ENCODE measurements around the gene ABTB2.
"Not testable (repeated sequence)": the region's sequence is repeated elsewhere in the genome, so short reads cannot be mapped to it uniquely, and the experiment has no call there.

The ABTB2 gene

GRCh38 chr11:34249439-34249838 lies 108.4 kb downstream of the ABTB2 start:
- ChIA-PET CTCF (interaction anchor here (0.8 to 1.2 kb wide), 2 partner anchors 75 to 107 kb away, joined by 3 to 4 read pairs; no protein-coding TSS in a partner anchor), POLR2A (no interaction called here)
- DNase-seq (ENCODE audit: extremely low spot score), result no peak
- TF ChIP-seq ZNF384 (IDR thresholded peaks at IDR 0.05) (no peak), FOXM1 (IDR thresholded peaks at IDR 0.05; ENCODE audit: borderline replicate concordance) (no peak), HDGF (IDR thresholded peaks at IDR 0.05; ENCODE audit: borderline replicate concordance) (no peak), TARDBP (IDR thresholded peaks at IDR 0.05) (no peak), CTBP1 (IDR thresholded peaks at IDR 0.05; ENCODE audit: borderline replicate concordance) (no peak), FOXA1 (IDR thresholded peaks at IDR 0.05) (no peak), PKNOX1 (IDR thresholded peaks at IDR 0.05) (no peak), NFRKB (IDR thresholded peaks at IDR 0.05) (no peak), BHLHE40 (IDR thresholded peaks at IDR 0.05; ENCODE audit: borderline replicate concordance) (no peak), ARNT (IDR thresholded peaks at IDR 0.05) (no peak), LEF1 (IDR thresholded peaks at IDR 0.05; ENCODE audit: borderline replicate concordance) (no peak), ELF4 (IDR thresholded peaks at IDR 0.05) (no peak), SP1 (IDR thresholded peaks at IDR 0.05) (no peak), FOXK2 (IDR thresholded peaks at IDR 0.05) (no peak), L3MBTL2 (conservative IDR thresholded peaks at IDR 0.05) (no peak), SUZ12 (IDR thresholded peaks at IDR 0.05) (no peak)

DNA sequence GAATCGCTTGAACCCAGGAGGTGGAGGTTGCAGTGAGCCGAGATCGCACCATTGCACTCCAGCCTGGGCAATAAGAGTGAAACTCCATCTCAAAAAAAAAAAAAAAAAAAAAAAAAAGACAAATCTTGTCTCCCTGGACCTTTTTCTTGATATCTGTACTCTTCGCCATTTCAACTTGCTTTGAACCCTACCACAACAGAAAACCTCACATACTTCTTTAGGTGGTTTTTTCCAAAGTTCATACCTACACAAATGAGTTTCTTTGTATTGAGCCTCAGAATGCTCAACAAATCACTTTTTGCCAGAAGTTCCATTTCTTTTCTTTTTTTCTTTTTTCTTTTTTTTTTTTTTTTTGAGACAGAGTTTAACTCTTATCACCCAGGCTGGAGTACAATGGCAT lies 111.3 kb downstream of the ABTB2 start:
- CTCF ChIA-PET; DNase-seq (ENCODE audit: extremely low spot score); POLR2A ChIA-PET: not testable (repeated sequence)

DNA sequence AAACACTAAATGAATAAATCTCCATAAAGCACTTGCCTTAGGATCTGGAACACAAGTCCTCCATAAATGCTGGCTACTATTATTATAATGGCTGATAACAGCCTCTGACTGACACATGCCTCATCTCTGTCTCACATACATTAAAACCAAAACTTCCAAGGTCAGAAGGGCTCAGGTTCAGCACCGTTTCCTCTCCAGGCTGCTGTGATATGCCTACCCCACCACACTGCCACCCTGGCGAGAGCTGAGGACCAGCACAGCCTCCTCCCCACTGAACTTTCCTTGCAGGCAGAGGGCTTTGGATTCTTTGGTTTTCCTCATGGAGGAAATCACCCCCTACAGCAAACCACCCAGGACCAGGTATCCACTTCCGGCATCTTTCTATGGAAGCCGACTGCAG lies 112.8 kb downstream of the ABTB2 start:
- DNase-seq (ENCODE audit: extremely low spot score), result no peak
- CTCF ChIA-PET, result no interaction called here
- POLR2A ChIA-PET, result no interaction called here
- TF ChIP-seq SP1 (IDR thresholded peaks at IDR 0.05) (no peak), LEF1 (IDR thresholded peaks at IDR 0.05; ENCODE audit: borderline replicate concordance) (no peak), L3MBTL2 (conservative IDR thresholded peaks at IDR 0.05) (no peak), ZNF384 (IDR thresholded peaks at IDR 0.05) (no peak), NFRKB (IDR thresholded peaks at IDR 0.05) (no peak), SUZ12 (IDR thresholded peaks at IDR 0.05) (no peak), ELF4 (IDR thresholded peaks at IDR 0.05) (no peak), TARDBP (IDR thresholded peaks at IDR 0.05) (no peak), ARNT (IDR thresholded peaks at IDR 0.05) (no peak), PKNOX1 (IDR thresholded peaks at IDR 0.05) (no peak), FOXK2 (IDR thresholded peaks at IDR 0.05) (no peak), FOXM1 (IDR thresholded peaks at IDR 0.05; ENCODE audit: borderline replicate concordance) (no peak), FOXA1 (IDR thresholded peaks at IDR 0.05) (no peak), BHLHE40 (IDR thresholded peaks at IDR 0.05; ENCODE audit: borderline replicate concordance) (no peak), HDGF (IDR thresholded peaks at IDR 0.05; ENCODE audit: borderline replicate concordance) (no peak), CTBP1 (IDR thresholded peaks at IDR 0.05; ENCODE audit: borderline replicate concordance) (no peak)

DNA sequence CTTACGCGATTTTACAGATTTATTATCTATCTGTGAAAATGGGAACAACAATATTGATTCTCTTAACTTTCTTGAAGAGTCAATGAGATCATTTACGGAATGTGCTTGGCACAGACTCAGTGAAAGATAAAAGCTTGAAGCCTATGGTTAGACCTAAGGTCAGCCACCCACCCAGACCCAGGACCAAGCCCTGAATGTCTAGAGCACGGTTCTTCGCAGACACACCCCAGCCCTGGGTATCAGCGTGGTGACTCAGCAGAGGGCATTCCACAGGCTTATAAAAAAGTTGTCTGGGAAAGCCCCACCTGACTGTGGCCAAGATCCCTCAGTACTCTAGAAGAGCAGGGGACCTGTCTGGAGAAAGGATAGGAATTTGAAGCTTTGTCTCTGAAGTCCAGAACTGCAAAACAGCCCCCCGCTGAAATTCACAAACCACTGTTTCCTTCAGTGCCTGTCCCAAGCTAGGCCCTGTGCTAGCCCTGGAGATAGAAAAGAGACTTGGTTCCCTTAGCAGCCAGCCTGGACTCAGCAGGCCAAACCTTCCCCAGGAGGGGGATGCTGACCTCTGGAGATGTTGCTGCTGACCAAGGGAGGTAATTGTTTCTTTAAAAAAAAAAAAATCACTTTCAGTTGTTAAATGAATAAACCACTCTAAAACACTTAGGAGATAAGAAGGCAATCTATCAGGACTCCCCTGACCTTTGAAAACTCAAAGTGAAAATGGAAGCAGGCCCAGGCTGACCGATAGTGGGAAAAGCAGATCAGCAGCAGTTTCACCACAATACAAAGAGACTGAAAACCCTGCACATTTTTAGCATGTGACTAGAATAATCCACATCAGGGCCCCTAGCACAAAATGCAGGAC lies 114.0 kb downstream of the ABTB2 start:
- CTCF ChIA-PET, result interaction anchor here (1.2 kb wide), 1 partner anchor 69 kb away, joined by 3 read pairs; no protein-coding TSS in a partner anchor
- TF ChIP-seq SUZ12 (IDR thresholded peaks at IDR 0.05), result no peak
- no peak for TF ChIP-seq ZNF384 (IDR thresholded peaks at IDR 0.05)
- no peak for TF ChIP-seq L3MBTL2 (conservative IDR thresholded peaks at IDR 0.05)
- TF ChIP-seq NFRKB (IDR thresholded peaks at IDR 0.05), result no peak
- TF ChIP-seq PKNOX1 (IDR thresholded peaks at IDR 0.05), result no peak
- no peak for TF ChIP-seq ELF4 (IDR thresholded peaks at IDR 0.05)
- no peak for TF ChIP-seq BHLHE40 (IDR thresholded peaks at IDR 0.05; ENCODE audit: borderline replicate concordance)
- no peak for TF ChIP-seq HDGF (IDR thresholded peaks at IDR 0.05; ENCODE audit: borderline replicate concordance)
- TF ChIP-seq FOXM1 (IDR thresholded peaks at IDR 0.05; ENCODE audit: borderline replicate concordance), result no peak
- no peak for TF ChIP-seq ARNT (IDR thresholded peaks at IDR 0.05)
- TF ChIP-seq LEF1 (IDR thresholded peaks at IDR 0.05; ENCODE audit: borderline replicate concordance), result no peak
- no peak for TF ChIP-seq FOXA1 (IDR thresholded peaks at IDR 0.05)
- no peak for TF ChIP-seq CTBP1 (IDR thresholded peaks at IDR 0.05; ENCODE audit: borderline replicate concordance)
- no peak for TF ChIP-seq TARDBP (IDR thresholded peaks at IDR 0.05)
- no peak for TF ChIP-seq SP1 (IDR thresholded peaks at IDR 0.05)
- TF ChIP-seq FOXK2 (IDR thresholded peaks at IDR 0.05), result no peak
- POLR2A ChIA-PET, result no interaction called here
- no peak for DNase-seq (ENCODE audit: extremely low spot score)

- no peak for DNase-seq (ENCODE audit: extremely low spot score)
- CTCF ChIA-PET, result no interaction called here
These were observed 115.7 kb downstream of the ABTB2 start for GRCh38 chr11:34242037-34242625.

More at GRCh38 chr11:34242037-34242625, 115.7 kb downstream of the ABTB2 start:
- TF ChIP-seq ELF4 (IDR thresholded peaks at IDR 0.05) (no peak), ZNF384 (IDR thresholded peaks at IDR 0.05) (no peak), TARDBP (IDR thresholded peaks at IDR 0.05) (no peak), BHLHE40 (IDR thresholded peaks at IDR 0.05; ENCODE audit: borderline replicate concordance) (no peak), FOXK2 (IDR thresholded peaks at IDR 0.05) (no peak), NFRKB (IDR thresholded peaks at IDR 0.05) (no peak), LEF1 (IDR thresholded peaks at IDR 0.05; ENCODE audit: borderline replicate concordance) (no peak), FOXA1 (IDR thresholded peaks at IDR 0.05) (no peak), FOXM1 (IDR thresholded peaks at IDR 0.05; ENCODE audit: borderline replicate concordance) (no peak), PKNOX1 (IDR thresholded peaks at IDR 0.05) (no peak), HDGF (IDR thresholded peaks at IDR 0.05; ENCODE audit: borderline replicate concordance) (no peak), L3MBTL2 (conservative IDR thresholded peaks at IDR 0.05) (no peak)
- POLR2A ChIA-PET, result interaction anchor here (1.4 kb wide), 1 partner anchor 19 kb away, joined by 3 read pairs; no protein-coding TSS in a partner anchor

Data from HEK293T (cell line).